DOHH2 (cell line): Measurements from ENCODE around the gene NFIB.

Source experiments
- EZH2phosphoT487 ChIP-seq: fragments of 200-600 bp; sonication (generic); IDR thresholded peaks from 2 replicates; pipeline ENCODE4 v1.6.1; 2017; ENCODE audit warnings: borderline replicate concordance, mild to moderate bottlenecking, antibody characterized with exemption, low read length, moderate library complexity, mixed read lengths
- TF ChIP-seq, protein P1 (sequence below): fragments of 200-600 bp; sonication (generic); IDR thresholded peaks from one replicate; pipeline ENCODE4 v1.5.1; 2014; ENCODE audit warnings: antibody characterized with exemption, mild to moderate bottlenecking, low read depth, low read length; ENCODE audit not compliant: poor library complexity, severe bottlenecking

DNA sequence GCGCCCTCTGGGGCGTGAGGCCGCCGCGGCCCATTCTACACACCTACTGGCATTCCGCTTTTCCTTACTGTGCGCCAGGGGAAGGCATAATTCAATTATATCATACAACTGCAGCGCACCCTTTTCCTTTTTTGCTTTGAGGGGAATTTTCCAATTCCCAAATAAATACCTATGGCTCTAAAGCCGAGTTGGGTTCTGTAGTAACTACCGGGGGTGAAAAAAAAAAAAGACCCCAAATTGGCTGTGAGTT is 34.1 kb upstream of the NFIB start:
- TF ChIP-seq, protein P1, sequence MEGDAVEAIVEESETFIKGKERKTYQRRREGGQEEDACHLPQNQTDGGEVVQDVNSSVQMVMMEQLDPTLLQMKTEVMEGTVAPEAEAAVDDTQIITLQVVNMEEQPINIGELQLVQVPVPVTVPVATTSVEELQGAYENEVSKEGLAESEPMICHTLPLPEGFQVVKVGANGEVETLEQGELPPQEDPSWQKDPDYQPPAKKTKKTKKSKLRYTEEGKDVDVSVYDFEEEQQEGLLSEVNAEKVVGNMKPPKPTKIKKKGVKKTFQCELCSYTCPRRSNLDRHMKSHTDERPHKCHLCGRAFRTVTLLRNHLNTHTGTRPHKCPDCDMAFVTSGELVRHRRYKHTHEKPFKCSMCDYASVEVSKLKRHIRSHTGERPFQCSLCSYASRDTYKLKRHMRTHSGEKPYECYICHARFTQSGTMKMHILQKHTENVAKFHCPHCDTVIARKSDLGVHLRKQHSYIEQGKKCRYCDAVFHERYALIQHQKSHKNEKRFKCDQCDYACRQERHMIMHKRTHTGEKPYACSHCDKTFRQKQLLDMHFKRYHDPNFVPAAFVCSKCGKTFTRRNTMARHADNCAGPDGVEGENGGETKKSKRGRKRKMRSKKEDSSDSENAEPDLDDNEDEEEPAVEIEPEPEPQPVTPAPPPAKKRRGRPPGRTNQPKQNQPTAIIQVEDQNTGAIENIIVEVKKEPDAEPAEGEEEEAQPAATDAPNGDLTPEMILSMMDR: no peak
- no peak for TF ChIP-seq EZH2phosphoT487
